ENCODE measurements around the gene PHF11. TPM values are rescaled to one million over a fixed set of nuclear protein-coding genes. Genes with fewer than 3 reads are reported as not detected.

PHF11 gene
- total and polyA plus RNA-seq, 2 donors (not counting 3 experiments of a cell fraction or from before 2014, with no cell fraction given): 12.9 to 32.4 TPM

GRCh38 chr13:49550942-49551644 lies 55.3 kb downstream of the PHF11 start:
- Histone ChIP-seq H2AFZ (ENCODE audit: low read depth, low read length) (no peak overlapping the region), H3K4me1 (ENCODE audit: control insufficient read depth, extremely low read depth, insufficient read depth, low read length) (no peaks in the 10 kb centered on the region), H3K27ac (ENCODE audit: insufficient read depth, low read depth, low read length) (no peak overlapping the region), H3K9ac (replicated peaks; ENCODE audit: extremely low read depth, insufficient read depth, low read length) (no peak overlapping the region), H3K4me2 (ENCODE audit: insufficient read depth, low read length) (no peak overlapping the region), H3K9me1 (replicated peaks; ENCODE audit: control insufficient read depth, extremely low read depth, insufficient read depth, low read length) (no peaks in the 10 kb centered on the region), H3K9me3 (replicated peaks; ENCODE audit: control insufficient read depth, insufficient read depth, low read length) (no peaks in the 10 kb centered on the region), H3K36me3 (ENCODE audit: control insufficient read depth in 2 of 2, extremely low read depth in 1 of 2, insufficient read depth in 2 of 2, low read length in 2 of 2) (peaks cover 6 to 16% of the 10 kb centered on the region in 2 experiments), H3K79me2 (ENCODE audit: control insufficient read depth, insufficient read depth, low read length) (no peaks in the 10 kb centered on the region), H3K4me3 (replicated peaks in 1 of 3; ENCODE audit: insufficient read depth in 1 of 3, low read depth in 1 of 3, low read length in 3 of 3) (no peak overlapping the region), H4K20me1 (replicated peaks; ENCODE audit: control insufficient read depth, extremely low read depth, insufficient read depth, low read length) (no peaks in the 10 kb centered on the region), H3K27me3 (ENCODE audit: control insufficient read depth in 2 of 2, insufficient read depth in 2 of 2, low read length in 2 of 2) (no peaks in the 10 kb centered on the region)
- POLR2A ChIA-PET: no interaction called here
- CTCF ChIA-PET: interaction anchor here (1.0 kb wide), 1 partner anchor 56 kb away, joined by 3 read pairs; no protein-coding TSS in a partner anchor
- DNase-seq (ENCODE audit: low read depth, low spot score): no peak
- BruUV-seq (replicated peaks): no TSS peak
- dilution Hi-C loops (cut with MboI; ENCODE audit: extremely low pct_ligation_motif_present, low sequenced_read_pairs) (no loop called here), intact Hi-C loops (cut with micrococcal nuclease) (no loop called here)
- TF ChIP-seq FOS (IDR thresholded peaks at IDR 0.05; ENCODE audit: borderline replicate concordance, insufficient read depth, low read length) (no peak), EZH2 (IDR thresholded peaks at IDR 0.05; ENCODE audit: borderline replicate concordance, low read depth, low read length, severe bottlenecking) (no peak), JUN (IDR thresholded peaks at IDR 0.05; ENCODE audit: borderline replicate concordance, insufficient read depth, insufficient read length, low read depth) (no peak), POLR2A (IDR thresholded peaks at IDR 0.05; ENCODE audit: low read depth, low read length) (no peak), MYC (IDR thresholded peaks at IDR 0.05; ENCODE audit: low read depth, low read length) (no peak), POLR2AphosphoS5 (IDR thresholded peaks at IDR 0.05; ENCODE audit: insufficient read depth, low read depth, low read length) (no peak), GATA2 (IDR thresholded peaks at IDR 0.05; ENCODE audit: insufficient read depth, insufficient read length, low read depth, low read length) (no peak)
- TF ChIP-seq, protein P1, sequence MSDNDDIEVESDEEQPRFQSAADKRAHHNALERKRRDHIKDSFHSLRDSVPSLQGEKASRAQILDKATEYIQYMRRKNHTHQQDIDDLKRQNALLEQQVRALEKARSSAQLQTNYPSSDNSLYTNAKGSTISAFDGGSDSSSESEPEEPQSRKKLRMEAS (IDR thresholded peaks at IDR 0.05; ENCODE audit: insufficient read depth, insufficient read length): no peak
- TF ChIP-seq, protein P2, sequence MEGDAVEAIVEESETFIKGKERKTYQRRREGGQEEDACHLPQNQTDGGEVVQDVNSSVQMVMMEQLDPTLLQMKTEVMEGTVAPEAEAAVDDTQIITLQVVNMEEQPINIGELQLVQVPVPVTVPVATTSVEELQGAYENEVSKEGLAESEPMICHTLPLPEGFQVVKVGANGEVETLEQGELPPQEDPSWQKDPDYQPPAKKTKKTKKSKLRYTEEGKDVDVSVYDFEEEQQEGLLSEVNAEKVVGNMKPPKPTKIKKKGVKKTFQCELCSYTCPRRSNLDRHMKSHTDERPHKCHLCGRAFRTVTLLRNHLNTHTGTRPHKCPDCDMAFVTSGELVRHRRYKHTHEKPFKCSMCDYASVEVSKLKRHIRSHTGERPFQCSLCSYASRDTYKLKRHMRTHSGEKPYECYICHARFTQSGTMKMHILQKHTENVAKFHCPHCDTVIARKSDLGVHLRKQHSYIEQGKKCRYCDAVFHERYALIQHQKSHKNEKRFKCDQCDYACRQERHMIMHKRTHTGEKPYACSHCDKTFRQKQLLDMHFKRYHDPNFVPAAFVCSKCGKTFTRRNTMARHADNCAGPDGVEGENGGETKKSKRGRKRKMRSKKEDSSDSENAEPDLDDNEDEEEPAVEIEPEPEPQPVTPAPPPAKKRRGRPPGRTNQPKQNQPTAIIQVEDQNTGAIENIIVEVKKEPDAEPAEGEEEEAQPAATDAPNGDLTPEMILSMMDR (IDR thresholded peaks at IDR 0.05; ENCODE audit: extremely low read depth in 1 of 2, insufficient read depth in 1 of 2, low read depth in 1 of 2, low read length in 2 of 2): no peak
- no peak for FAIRE-seq

Measured in endothelial cell of umbilical vein (primary cell).